Sigmoid colon (tissue), 7 donors: ENCODE data around the gene MYPOP. TPM values are rescaled to one million over a fixed set of nuclear protein-coding genes. Genes with fewer than 3 reads are reported as not detected.

Experiments
- DNase-seq: peaks from one replicate; pipeline ENCODE4 v3.0.0-alpha.2; 2019
- H3K27ac ChIP-seq, 4 donors: fragments of 200-600 bp; sonication (generic); one replicate each; pipeline ENCODE4 v1.5.1; 2016 to 2019; ENCODE audit warnings: mild to moderate bottlenecking in 1 of 4
- H3K27me3 ChIP-seq, 3 donors: fragments of 200-600 bp; sonication (generic); one replicate each; pipeline ENCODE4 v1.5.1; 2019; ENCODE audit warnings: mild to moderate bottlenecking in 1 of 3
- H3K36me3 ChIP-seq, 4 donors: fragments of 200-600 bp; sonication (generic); one replicate each; pipeline ENCODE4 v1.5.1; 2016 to 2019
- H3K4me1 ChIP-seq, 4 donors: fragments of 200-600 bp; sonication (generic); one replicate each; pipeline ENCODE4 v1.5.1; 2017 to 2019
- H3K4me3 ChIP-seq, 4 donors: fragments of 200-600 bp; sonication (generic); one replicate each; pipeline ENCODE4 v1.5.1; 2017 to 2019; ENCODE audit warnings: mild to moderate bottlenecking in 2 of 4, moderate library complexity in 1 of 4
- H3K9me3 ChIP-seq, 4 donors: fragments of 200-600 bp in 3 of 4; sonication (generic) in 3 of 4; one replicate each; pipeline versions ENCODE4 v1.5.1 to v1.6.1; 2013 to 2019
- CTCF ChIP-seq, 4 experiments: fragments of 450-650 bp in 3 of 4; fragments of 200-600 bp in 1 of 4; IDR thresholded peaks; one replicate each; pipeline ENCODE4 v1.5.1; 2016 to 2019; ENCODE audit warnings: antibody characterized with exemption in 4 of 4, mild to moderate bottlenecking in 3 of 4, moderate library complexity in 2 of 4
- EP300 ChIP-seq, 4 donors: sonication (generic); formaldehyde crosslinking; IDR thresholded peaks; one replicate each; pipeline ENCODE4 v1.6.1; 2017; ENCODE audit warnings: antibody characterized with exemption in 4 of 4
- POLR2A ChIP-seq, 2 donors: fragments of 450-650 bp; IDR thresholded peaks; one replicate each; pipeline ENCODE4 v1.6.1; 2016; ENCODE audit warnings: antibody characterized with exemption in 2 of 2, mild to moderate bottlenecking in 2 of 2, moderate library complexity in 2 of 2
- POLR2AphosphoS5 ChIP-seq, 4 donors: sonication (generic); formaldehyde crosslinking; IDR thresholded peaks; one replicate each; pipeline ENCODE4 v1.6.1; 2017; ENCODE audit warnings: antibody characterized with exemption in 4 of 4
- WGBS, 2 donors: extraction: QIAGEN DNeasy Blood & Tissue Kit; methylation state at CpG; one replicate each; pipeline ENCODE4 v1.1.7; 2013; 5-methylcytosine and 5-hydroxymethylcytosine counted together
- intact Hi-C: fragments of 100-400 bp; cut with DNase I; formaldehyde crosslinking; loops from one replicate; pipeline ENCODE4 v1.15.1; 2023
- polyA plus RNA-seq, 3 donors: library from polyadenylated mRNA; stranded (reverse); fragments of 200-250 nt; gene quantifications; one replicate each; pipeline ENCODE4 v1.2.3, GENCODE V29; 2013
- total RNA-seq, 4 donors: library from RNA; depleted of rRNA; stranded (reverse); fragments of >200 nt; gene quantifications; one replicate each; pipeline ENCODE4 v1.1.0, GENCODE V29; 2016
- donor health status: healthy with polysubstance abuse.
- donor health status: Bipolar disorder and iron deficiency.
- donor health status: healthy.

The MYPOP gene
- total and polyA plus RNA-seq, 7 donors: 1.8 to 8.3 (median 6.1) TPM

- intact Hi-C loops: no loop called here
- H3K9me3 ChIP-seq: no peaks in the 10 kb centered on the region
- H3K4me3 ChIP-seq: no peak overlapping the region
- no peaks in the 10 kb centered on the region for H3K27me3 ChIP-seq
- DNase-seq: no peak
- H3K36me3 ChIP-seq: peaks cover 27 to 100% (median 66%) of the 10 kb centered on the region in 4 donors
- H3K4me1 ChIP-seq: no peaks in the 10 kb centered on the region
- no peak for TF ChIP-seq EP300 (IDR thresholded peaks at IDR 0.05)
- TF ChIP-seq POLR2AphosphoS5 (IDR thresholded peaks at IDR 0.05): no peak
- TF ChIP-seq POLR2A (IDR thresholded peaks at IDR 0.05): no peak
- TF ChIP-seq CTCF (IDR thresholded peaks at IDR 0.05): no peak
- 95 to 97% methylated on average over 14 of the region's 14 CpGs for WGBS, 2 donors
- no peak overlapping the region for H3K27ac ChIP-seq
Measured at GRCh38 chr19:45842198-45842597, 60.2 kb downstream of the MYPOP start.

Other genes starting within 250 kb of the MYPOP start
- gene GIPR, start 234.4 kb downstream of the MYPOP start, total RNA-seq: not detected
- gene GIPR, start 234.4 kb downstream of the MYPOP start, polyA plus RNA-seq: 10 to 100 TPM in 1 of 3 donors, 1 to 10 TPM in 1, under 1 TPM in 1; 0.69 to 11.8 (median 3.6) TPM
- gene SNRPD2, start 210.7 kb downstream of the MYPOP start, total RNA-seq: 100 to 1,000 TPM; 145 to 261 (median 242) TPM
- 100 to 1,000 TPM; 271 to 423 (median 382) TPM for gene SNRPD2, start 210.7 kb downstream of the MYPOP start, polyA plus RNA-seq
- gene QPCTL, start 209.9 kb downstream of the MYPOP start, total RNA-seq: 1 to 10 TPM; 2.1 to 4.7 (median 3.4) TPM
- gene QPCTL, start 209.9 kb downstream of the MYPOP start, polyA plus RNA-seq: 1 to 10 TPM; 1.2 to 7.6 (median 1.6) TPM
- gene FBXO46, start 171.7 kb downstream of the MYPOP start, total RNA-seq: 1 to 10 TPM; 7.1 to 9.7 (median 8.8) TPM
- gene FBXO46, start 171.7 kb downstream of the MYPOP start, polyA plus RNA-seq: 10 to 100 TPM in 2 of 3 donors, 1 to 10 TPM in 1; 9.5 to 16.5 (median 10.8) TPM
- gene MEIOSIN, start 169.2 kb downstream of the MYPOP start, total RNA-seq: not detected
- gene MEIOSIN, start 169.2 kb downstream of the MYPOP start, polyA plus RNA-seq: not detected
- gene SIX5, start 133.4 kb downstream of the MYPOP start, total RNA-seq: 10 to 100 TPM; 16.8 to 20.7 (median 18.7) TPM
- gene SIX5, start 133.4 kb downstream of the MYPOP start, polyA plus RNA-seq: 10 to 100 TPM in 1 of 3 donors, 1 to 10 TPM in 2; 4.2 to 11.6 (median 7.8) TPM
- 100 to 1,000 TPM in 3 of 4 donors, 10 to 100 TPM in 1; 62.2 to 219 (median 168) TPM for gene DMPK, start 120.1 kb downstream of the MYPOP start, total RNA-seq
- gene DMPK, start 120.1 kb downstream of the MYPOP start, polyA plus RNA-seq: 10 to 100 TPM in 1 of 3 donors, 1 to 10 TPM in 2; 7.2 to 43.0 (median 8.8) TPM
- 10 to 100 TPM; 21.1 to 59.5 (median 36.8) TPM for gene DMWD, start 109.8 kb downstream of the MYPOP start, total RNA-seq
- gene DMWD, start 109.8 kb downstream of the MYPOP start, polyA plus RNA-seq: 10 to 100 TPM; 13.2 to 30.4 (median 14.8) TPM
- not detected for gene RSPH6A, start 87.3 kb downstream of the MYPOP start, total RNA-seq
- under 1 TPM in 1 of 3 donors, not detected in 2; 0.12 TPM for gene RSPH6A, start 87.3 kb downstream of the MYPOP start, polyA plus RNA-seq
- 10 to 100 TPM; 18.2 to 31.3 (median 25.3) TPM for gene SYMPK, start 39.5 kb downstream of the MYPOP start, total RNA-seq
- 10 to 100 TPM; 26.4 to 84.4 (median 30.7) TPM for gene SYMPK, start 39.5 kb downstream of the MYPOP start, polyA plus RNA-seq
- gene FOXA3, start 38.3 kb downstream of the MYPOP start, total RNA-seq: under 1 TPM in 1 of 4 donors, not detected in 3; 0.49 TPM
- gene FOXA3, start 38.3 kb downstream of the MYPOP start, polyA plus RNA-seq: 10 to 100 TPM; 28.1 to 72.8 (median 57.1) TPM
- gene IRF2BP1, start 16.5 kb downstream of the MYPOP start, total RNA-seq: 10 to 100 TPM; 18.0 to 25.5 (median 20.8) TPM
- gene IRF2BP1, start 16.5 kb downstream of the MYPOP start, polyA plus RNA-seq: 10 to 100 TPM in 2 of 3 donors, 1 to 10 TPM in 1; 7.8 to 15.2 (median 11.3) TPM
- gene NANOS2, start 12.2 kb upstream of the MYPOP start, total RNA-seq: not detected
- under 1 TPM in 2 of 3 donors, not detected in 1; 0.46 to 0.60 TPM for gene NANOS2, start 12.2 kb upstream of the MYPOP start, polyA plus RNA-seq
- gene NOVA2, start 71.3 kb upstream of the MYPOP start, total RNA-seq: 1 to 10 TPM in 2 of 4 donors, under 1 TPM in 2; 0.36 to 3.0 (median 1.2) TPM
- 1 to 10 TPM in 1 of 3 donors, under 1 TPM in 2; 0.23 to 1.1 (median 0.60) TPM for gene NOVA2, start 71.3 kb upstream of the MYPOP start, polyA plus RNA-seq
- gene CCDC61, start 92.9 kb upstream of the MYPOP start, total RNA-seq: 10 to 100 TPM in 2 of 4 donors, 1 to 10 TPM in 2; 5.0 to 15.2 (median 8.0) TPM
- 10 to 100 TPM in 2 of 3 donors, 1 to 10 TPM in 1; 9.6 to 16.3 (median 10.9) TPM for gene CCDC61, start 92.9 kb upstream of the MYPOP start, polyA plus RNA-seq
- not detected for gene PGLYRP1, start 120.4 kb upstream of the MYPOP start, total RNA-seq
- under 1 TPM in 1 of 3 donors, not detected in 2; 0.12 TPM for gene PGLYRP1, start 120.4 kb upstream of the MYPOP start, polyA plus RNA-seq
- not detected for gene IGFL4, start 138.4 kb upstream of the MYPOP start, total RNA-seq
- gene IGFL4, start 138.4 kb upstream of the MYPOP start, polyA plus RNA-seq: not detected
- gene IGFL3, start 222.1 kb upstream of the MYPOP start, total RNA-seq: not detected
- not detected for gene IGFL3, start 222.1 kb upstream of the MYPOP start, polyA plus RNA-seq
- gene IGFL2, start 245.6 kb upstream of the MYPOP start, total RNA-seq: 1 to 10 TPM in 1 of 4 donors, under 1 TPM in 1, not detected in 2; 0.49 to 1.8 TPM
- 1 to 10 TPM in 1 of 3 donors, not detected in 2; 1.1 TPM for gene IGFL2, start 245.6 kb upstream of the MYPOP start, polyA plus RNA-seq